GM19238 (cell line): ENCODE measurements around the gene TMEM127.
"Not testable (repeated sequence)": the region's sequence is repeated elsewhere in the genome, so short reads cannot be mapped to it uniquely, and the experiment has no call there.

Source experiments
- DNase-seq: peaks from one replicate; pipeline ENCODE4 v3.0.0; 2011; ENCODE audit warnings: low spot score; ENCODE audit not compliant: insufficient read length

Gene TMEM127, protein sequence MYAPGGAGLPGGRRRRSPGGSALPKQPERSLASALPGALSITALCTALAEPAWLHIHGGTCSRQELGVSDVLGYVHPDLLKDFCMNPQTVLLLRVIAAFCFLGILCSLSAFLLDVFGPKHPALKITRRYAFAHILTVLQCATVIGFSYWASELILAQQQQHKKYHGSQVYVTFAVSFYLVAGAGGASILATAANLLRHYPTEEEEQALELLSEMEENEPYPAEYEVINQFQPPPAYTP

DNA sequence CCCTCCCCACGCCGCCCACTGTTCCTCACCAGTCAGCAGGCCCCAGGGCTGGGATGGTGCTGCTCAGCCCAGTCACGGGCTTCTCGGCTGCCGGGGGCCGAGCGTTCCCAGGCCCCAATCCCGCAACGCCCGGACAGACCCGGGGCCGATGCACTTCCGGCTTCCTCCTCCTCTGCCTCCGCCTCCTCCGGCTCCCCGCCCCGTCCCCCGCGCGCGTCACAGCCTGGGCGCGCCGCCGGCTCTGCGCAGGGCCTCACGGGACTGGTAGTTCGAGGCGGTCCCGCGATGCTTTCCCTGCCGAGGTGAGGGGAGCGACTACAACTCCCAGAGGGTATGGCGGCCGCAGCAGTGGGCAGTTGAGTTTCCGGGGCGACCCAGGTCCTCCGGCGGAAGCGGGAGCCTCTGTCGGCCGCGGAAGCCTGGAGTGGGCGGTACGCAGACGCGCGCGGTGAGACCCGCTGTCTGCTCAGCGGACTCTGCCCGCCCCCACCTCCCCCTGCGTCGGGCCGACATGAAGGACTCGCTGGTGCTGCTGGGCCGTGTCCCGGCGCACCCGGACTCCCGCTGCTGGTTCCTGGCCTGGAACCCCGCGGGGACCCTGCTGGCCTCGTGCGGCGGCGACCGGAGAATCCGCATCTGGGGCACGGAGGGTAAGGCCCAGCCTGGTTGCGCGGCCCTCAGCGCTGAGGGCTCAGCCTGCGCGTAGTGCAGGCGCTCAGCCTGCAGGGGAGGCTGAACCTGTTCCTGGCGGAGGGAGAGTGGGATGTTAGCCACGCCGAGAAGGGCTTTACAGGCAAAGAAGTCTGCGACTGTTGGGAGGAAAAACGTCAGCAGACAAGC is at the start of gene TMEM127, which contains the start of gene CIAO1:
Gene TMEM127 (minus strand): TSS at position 158 of the 840 bp plus-strand sequence. CDS start 616 bp downstream, outside the sequence.
Gene CIAO1 (plus strand): TSS at position 386 of the 840 bp plus-strand sequence. CDS start 126 bp downstream, at position 512.
- DNase-seq, result peak; percentile 97

DNA sequence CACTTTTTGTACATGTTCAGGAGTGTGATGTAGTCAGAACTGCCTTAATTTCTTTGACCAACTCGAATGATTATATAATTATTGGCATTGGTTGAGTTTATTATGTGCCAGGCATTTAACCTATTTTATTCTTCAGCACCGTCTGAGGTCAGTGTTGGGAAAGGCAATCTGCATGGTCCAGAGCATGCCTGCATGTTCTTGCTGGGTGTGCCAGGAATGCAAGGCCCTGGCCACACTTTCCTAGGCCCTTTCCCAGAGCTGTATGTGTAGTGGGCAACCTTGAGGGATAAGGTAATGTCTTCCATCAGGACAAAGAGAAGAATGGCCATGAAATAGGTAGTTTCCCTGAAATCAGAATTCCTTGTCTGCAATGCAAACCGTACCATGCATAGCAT is 49.2 kb upstream of the TMEM127 start:
- no peak for DNase-seq

DNA sequence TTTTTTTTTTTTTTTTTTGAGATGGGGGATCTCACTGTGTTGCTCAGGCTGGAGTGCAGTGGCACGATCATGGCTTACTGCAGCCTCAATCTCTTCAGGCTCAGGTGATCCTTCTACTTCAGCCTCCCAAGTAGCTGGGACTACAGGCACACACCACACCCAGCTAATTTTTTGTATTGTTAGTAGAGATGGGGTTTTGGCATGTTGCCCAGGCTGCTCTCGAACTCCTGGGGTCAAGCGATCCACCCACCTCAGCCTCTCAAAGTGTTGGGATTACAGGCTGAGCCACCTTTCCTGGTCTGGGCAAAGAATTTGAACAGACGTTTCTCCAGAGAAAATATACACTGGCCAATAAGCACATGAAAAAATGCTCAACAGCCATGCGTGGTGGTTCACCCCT is 42.5 kb upstream of the TMEM127 start:
- no peak for DNase-seq

DNA sequence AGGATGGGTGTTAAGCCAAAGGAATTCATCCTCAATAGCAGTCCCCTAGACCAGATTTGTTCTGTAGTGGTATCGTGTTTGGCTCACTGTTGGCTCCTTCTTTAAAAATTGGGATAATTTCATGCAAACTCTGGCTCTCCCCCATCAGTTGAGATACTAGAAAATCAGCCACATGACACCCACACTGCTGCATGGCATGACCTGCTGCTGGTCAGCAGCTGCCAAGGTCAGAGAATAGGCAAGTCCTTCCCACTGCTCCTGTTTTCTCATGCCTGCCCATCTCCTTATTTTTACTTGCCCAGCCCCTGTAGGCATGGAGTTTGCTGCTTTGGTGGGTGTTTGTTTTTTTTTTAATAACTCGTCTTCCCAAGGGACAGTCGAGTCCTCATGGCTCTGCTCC is 40.6 kb upstream of the TMEM127 start:
- no peak for DNase-seq

DNA sequence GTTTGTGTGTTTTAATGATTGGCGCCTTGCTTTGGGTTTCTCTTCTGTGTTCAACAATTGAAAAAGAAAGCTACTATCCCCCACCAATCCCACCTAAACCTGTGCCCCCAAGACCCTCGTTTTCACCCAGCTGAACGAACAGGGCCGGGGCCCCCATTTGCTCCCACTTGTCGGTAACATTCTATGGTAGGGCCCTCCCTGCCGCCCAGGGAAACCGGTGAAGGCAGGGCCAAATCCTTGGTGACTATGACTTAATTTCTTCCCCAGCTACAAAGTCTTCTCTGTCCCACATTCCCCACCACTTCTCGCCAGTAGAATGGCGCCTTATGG is 40.1 kb upstream of the TMEM127 start:
- DNase-seq, result no peak

DNA sequence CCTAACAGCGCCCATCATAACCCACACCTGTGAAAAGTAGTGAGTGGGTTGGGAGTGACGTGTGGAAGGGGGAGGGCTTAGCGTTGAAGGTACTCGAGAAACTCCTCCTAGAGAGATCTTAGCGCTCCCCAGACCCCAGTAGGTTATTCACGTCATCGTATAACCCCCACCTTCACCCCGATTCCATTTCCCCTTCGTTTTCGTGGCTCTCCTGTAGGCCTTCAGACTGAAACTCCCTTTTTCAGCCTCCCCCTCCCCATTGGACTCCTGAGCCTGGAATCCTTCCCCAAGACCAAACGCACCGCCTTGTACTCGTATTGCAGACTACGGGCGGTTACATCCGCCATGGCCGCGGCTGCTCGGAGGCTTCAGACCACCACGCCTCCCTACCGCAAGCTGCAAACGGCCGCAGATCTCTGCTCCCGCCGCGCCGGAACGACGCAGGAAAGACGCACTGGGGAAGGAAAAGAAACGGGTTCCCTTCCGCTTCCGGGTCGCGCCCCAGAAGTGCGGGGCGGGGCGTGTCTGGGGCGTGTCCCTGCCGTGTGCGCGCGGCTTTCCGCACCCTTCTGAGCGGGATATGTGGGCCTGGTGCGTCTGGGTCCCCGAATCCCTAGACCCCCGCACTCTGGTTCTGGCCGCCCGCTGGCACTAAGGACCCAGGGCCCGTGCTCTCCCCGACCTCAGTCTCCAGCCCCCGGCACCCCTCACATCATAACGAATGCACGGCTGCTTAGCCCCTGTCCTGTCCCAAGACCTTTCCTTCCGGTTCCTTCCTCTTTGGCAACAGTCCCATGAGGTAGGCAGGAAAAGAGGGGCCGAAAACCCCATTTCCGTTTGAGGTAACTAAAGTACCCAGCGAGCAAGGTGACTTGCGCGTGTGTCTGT is 39.5 kb upstream of the TMEM127 start, which contains the start of gene SNRNP200:
Gene SNRNP200 (minus strand): TSS at position 456 of the 888 bp plus-strand sequence. CDS start 109 bp downstream, at position 347.
- DNase-seq, result peak; percentile 78

DNA sequence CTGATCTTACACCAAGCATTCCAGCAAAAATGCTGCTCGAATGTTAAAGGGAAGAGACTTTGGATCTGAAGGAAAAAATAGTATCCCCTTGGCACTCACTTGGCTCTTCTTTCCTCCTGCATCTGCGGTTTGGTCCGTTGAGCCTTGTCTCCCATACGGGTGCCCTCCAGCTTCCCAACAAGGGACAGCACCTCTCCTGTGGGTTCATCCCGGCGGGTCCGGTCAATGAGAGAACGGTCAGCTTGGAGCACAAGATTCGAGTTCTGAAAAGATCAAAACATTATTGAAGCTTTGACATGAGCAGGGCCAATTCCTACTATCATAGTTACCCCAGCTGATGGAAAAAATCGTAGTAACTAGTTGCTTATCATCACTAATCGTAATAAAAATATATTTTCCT is 38.8 kb upstream of the TMEM127 start:
- no peak for DNase-seq

DNA sequence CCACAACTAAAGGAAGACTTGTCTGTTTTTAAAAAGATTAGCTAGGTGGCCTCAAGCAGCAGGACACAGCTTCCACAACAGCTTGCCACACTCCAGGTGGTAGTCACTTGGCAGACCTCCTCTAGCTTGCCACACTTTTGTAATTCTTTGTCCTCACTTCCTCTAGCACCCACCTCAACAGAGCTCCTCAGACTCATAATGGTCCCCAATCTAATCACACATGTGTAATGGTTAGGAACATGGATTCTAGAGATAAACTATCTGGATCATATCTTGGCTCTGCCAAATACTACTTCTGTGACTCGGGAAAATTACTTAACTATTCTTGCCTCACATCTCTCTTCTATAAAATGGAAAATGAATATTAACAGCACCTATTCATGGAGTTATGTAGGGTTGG is 36.1 kb upstream of the TMEM127 start:
- DNase-seq, result no peak

DNA sequence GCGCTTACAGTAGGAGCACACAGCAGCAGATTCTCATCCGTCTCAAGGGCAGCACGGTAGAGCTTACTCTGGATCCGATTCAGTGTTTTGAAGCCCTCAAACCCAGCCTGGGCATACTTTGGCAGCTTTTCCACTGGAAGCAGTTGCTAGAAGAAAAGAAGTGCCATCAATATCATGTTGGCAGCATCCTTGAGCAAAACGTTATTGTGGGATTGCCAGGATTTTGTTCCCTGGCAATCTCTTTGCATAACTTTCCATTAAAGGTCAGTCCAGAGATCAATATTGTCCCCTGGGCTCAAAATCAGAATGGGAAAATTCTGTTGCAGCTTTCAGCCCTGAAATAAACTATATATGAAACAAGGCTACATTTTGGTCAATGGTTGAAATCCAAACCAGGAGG is 31.1 kb upstream of the TMEM127 start:
- DNase-seq, result no peak

DNA sequence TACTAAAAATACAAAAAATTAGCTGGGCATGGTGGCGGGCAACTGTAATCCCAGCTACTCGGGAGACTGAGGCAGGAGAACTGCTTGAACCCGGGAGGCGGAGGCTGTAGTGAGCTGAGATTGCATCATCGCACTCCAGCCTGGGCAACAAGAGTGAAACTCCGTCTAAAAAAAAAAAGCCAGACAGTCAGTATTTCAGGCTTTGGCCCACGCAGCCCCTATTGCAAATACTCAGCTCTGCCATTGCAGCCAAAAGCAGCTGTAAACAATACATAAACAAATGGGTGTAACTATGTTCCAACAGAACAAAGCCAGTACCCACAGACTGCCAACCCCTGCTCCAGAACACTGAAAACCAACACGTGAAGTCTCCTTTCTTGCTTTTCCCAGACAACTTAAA is 28.5 kb upstream of the TMEM127 start:
- DNase-seq, result not testable (repeated sequence)

DNA sequence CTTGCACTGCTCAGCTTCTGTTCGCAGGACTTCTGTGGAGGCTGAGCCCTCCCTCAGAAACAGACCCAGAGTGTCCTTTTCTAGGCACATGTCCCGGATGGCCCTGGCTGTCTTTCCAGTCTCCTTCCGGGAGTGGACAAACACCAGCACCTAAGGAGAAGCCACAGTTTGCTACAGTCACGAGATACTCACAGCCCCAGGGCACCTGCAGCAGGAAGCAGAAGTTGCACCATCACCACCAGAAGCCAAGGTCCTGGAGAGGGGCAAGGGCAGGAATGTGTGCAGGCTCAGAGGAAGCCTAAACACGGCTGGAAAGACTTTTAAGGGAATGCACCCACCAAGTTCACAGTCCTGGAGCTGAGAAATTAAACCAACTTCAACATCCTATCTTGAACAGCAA is 26.0 kb upstream of the TMEM127 start:
- DNase-seq, result no peak

DNA sequence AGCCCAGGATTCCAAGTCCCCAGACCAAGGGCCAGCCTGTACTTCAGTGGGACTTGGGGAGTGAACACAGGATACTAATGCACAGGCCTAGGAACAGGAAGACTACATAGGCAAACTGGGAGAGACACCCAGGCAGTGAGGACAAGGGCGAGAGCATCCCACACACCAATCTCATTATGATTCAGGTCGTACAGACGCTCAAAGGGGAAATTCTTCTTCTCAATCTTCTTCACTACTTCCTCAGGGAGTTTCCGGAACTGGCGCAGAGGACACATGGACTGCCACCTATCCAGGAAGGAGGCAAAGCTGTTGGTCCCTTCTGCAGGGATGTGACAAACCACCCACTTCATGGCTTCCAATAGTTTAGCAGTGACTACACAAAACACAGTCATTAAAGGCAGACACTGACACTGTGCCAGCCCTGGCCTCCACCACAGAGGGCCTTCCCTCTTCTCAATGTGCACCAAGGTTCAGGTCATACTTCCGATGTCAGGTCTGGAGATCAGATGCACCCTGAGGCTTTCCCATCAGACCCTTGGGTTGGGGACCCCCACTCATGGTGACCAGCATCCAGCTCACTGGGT is 21.6 kb upstream of the TMEM127 start:
- no peak for DNase-seq

DNA sequence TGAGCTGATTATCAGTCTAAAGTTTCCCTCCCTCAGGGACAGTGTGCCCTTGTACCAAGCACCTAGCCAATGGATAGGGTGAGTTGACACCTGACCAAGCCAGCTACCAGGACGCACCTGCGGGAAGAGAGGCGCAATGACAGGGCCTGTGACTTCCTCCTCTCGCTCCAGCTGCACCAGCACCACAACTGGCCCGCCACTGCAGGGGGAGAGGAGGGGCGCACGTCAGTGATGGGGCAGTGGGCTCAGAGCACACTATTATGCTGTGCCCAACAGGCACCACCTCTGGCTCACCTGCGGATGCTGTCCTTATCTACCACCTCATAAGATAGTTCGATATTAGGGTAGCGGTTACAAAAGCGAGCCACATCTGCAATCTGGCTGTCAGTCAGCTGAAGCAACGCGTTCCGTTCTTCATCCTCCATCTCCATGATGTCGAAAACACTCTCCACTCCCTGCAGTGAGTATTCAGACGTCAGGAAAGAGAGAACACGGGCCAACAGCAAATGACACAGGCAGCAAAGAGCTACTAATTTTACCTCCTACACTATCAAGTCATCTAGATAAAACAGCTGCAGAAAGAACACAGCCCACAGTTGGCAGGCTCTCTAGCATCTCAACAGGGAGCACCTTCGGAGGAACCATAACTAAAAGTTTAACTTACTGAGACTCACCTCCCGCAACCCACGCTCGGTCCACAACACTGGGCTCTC is 11.1 kb upstream of the TMEM127 start:
- no peak for DNase-seq

DNA sequence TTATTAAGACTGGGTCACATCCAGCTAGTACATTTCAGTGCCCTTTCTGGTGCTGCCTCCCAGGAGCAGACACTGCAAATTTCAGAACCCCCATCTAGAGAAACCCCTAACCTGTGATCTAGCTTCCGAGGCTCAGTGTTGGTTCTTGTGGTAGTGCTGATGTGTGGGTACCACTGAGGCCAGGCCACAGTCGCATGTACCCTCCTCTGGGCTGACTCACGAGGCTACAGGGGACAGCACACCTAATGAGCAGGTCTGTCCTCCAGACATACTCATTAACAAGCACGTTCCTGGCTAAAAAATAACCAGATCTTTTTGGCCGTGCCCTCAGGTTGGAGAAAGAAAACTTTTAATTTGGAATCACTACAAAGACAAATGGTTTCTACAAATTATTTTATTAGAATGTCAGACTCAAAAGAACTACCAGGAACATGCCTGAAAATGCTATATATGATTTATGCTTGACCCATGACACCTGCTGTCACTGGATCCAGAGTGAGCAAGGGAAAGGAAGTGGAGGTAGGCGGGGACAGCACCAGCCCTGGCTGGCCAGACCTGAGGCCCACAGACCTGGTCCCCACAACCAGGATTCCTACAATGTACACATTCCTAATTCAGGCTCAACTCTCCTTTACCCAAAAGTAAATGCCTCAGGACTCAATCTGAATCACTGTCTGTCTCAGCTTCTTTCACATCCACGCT is 8.7 kb upstream of the TMEM127 start:
- DNase-seq, result no peak

DNA sequence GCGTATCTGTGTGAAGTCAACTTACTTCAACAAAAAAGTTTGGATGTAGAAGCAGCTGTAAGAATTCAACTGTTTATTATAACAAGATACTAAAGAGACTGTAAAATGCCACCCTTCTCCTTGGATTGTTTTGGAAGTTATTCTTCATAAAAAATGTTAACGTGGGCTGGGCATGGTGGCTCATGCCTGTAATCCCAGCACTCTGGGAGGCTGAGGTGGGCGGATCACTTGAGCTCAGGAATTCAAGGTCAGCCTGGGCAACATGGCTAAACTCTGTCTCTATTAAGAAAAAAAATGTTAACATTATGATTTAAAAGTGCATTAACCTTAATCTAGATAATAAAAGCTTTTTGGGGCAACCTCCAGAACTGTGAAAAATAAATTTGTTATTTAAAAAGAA is 8.0 kb upstream of the TMEM127 start:
- DNase-seq, result no peak

DNA sequence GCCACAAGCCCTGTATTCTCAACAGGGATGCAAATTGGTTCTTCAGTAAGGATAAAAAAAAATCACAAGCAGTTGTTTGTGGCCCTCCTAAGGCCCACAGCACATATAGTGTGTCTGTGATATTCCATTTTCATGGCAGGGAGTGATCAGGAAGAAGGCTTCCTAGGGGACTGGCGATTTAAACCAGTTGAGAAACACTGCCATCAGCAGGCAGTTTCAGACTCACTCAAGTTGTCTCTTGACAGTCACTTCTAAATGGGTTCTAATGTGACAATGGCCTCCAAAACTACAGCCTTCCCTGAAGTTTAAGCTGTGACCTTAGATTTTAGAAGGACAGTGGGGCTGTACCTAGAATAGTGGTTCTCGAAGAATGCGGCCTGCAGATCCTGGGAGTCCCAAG is 6.2 kb upstream of the TMEM127 start:
- DNase-seq, result no peak

DNA sequence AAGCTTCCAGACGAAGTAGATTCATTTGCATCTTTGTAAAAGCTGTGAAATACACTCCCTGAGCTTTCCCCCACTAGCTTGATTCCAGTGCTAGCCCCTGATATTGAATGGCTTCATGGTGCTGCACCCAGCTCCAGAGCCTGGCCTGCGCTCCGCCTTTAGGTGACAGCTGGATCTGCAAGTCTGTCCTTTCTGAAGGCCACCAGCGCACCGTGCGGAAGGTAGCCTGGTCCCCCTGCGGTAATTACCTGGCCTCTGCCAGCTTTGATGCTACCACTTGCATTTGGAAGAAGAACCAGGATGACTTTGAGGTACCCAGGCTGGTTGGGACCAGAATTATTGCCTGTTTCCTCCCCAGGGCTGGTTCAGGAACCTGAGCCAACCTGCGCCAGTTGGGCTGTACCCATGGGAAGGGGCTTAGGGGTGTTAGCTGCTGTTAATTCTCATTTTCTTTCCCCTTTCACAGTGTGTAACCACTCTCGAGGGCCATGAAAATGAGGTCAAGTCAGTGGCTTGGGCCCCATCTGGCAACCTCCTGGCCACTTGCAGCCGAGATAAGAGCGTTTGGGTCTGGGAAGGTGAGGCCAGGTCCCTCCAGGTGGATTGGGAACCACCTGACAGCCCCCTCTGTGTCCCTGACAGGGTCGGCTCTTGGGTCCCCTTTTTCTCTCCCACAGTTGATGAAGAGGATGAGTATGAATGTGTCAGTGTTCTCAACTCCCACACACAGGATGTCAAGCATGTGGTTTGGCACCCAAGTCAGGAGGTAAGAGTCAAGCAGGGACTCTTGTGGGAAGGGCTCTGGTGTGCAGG is 1.6 kb upstream of the TMEM127 start:
- peak; percentile 34 for DNase-seq

DNA sequence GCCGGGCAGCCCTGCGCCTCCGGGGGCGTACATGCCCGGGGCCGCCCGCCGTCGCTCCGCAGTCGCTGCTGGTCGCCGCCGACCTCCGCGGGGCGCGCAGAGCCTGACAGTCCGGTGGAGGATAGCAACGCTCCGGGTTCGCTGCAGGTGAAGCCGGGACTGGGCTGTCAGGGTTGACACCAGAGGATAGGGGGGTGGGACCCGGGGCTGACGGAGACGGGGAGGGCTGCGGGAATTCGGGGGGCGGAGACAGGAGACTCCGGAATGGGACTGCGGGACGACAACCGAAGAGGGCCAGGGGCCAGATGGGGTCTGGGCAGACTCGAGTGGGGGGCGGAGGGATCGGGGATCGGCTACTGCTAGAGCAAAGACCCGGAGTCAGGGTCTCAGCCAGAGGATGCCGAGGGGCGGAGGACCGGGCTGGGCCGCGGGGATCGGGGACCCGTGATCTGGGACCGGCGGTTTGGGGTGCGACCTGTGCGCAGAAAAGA is 403 bp downstream of the TMEM127 start:
- no peak for DNase-seq
